HUES6 (cell line): Measurements from ENCODE around the gene GJB3.
"Not testable (repeated sequence)": the region's sequence is repeated elsewhere in the genome, so short reads cannot be mapped to it uniquely, and the experiment has no call there.

Experiments
- H3K27ac ChIP-seq: 2 replicates; pipeline ENCODE4 v1.7.0; 2013; ENCODE audit warnings: low read depth, mild to moderate bottlenecking, low read length, inconsistent platforms
- H3K27me3 ChIP-seq: 2 replicates; pipeline ENCODE4 v1.6.1; 2013; ENCODE audit warnings: low read length; ENCODE audit not compliant: control insufficient read depth, insufficient read depth
- H3K36me3 ChIP-seq: 2 replicates; pipeline ENCODE4 v1.6.1; 2013; ENCODE audit warnings: low read length; ENCODE audit not compliant: control insufficient read depth, insufficient read depth
- H3K4me1 ChIP-seq: 2 replicates; pipeline ENCODE4 v1.6.1; 2013; ENCODE audit warnings: low read length; ENCODE audit not compliant: control insufficient read depth, insufficient read depth
- H3K4me3 ChIP-seq: 2 replicates; pipeline ENCODE4 v1.5.1; 2013; ENCODE audit warnings: low read depth, low read length
- H3K9ac ChIP-seq: one replicate; pipeline ENCODE4 v1.6.1; 2013; ENCODE audit warnings: mild to moderate bottlenecking, low read length
- H3K9me3 ChIP-seq: 2 replicates; pipeline ENCODE4 v1.6.1; 2013; ENCODE audit warnings: low read depth, low read length; ENCODE audit not compliant: control insufficient read depth, insufficient read depth

Gene GJB3

DNA sequence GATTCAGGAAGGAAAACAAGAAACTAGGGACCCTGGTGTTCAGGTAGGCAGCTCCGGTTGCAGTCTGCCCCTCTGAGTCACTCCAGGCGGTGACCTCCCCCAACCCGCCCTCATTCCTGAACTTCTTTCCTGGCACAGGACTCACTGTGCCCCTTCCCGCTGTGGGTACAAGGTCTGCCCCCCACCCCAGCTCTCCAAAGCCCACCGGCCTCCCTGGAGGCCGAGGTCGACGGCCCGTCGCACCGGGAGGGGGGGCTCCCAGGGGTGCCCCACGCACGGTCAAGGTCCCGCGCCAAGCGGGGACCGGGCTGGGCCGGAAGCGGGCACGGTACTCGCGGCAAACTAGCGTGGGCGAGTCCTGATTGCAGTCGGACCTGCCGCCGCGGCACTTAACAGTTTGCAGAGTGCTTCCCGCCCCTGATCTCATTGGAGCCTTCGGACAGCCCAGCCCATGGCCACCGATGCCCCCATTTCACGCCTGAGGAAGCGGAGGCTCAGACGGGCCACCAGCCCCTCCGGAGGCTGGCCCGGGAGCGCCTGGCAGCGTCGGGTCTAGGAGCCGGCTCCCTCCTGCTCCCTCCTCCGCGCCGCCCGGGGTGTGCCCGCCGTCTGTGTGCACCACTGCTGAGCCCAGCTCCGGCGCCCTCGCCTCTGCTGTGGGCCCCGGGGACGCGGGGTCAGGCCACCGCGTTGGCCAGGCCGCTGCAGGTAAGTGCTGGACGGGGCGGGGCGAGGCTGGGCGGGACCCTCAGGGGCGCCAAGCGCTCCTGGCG, at the start of gene GJB3:
TSS of gene GJB3 (plus strand) at position 144 of the 773 bp plus-strand sequence. CDS start 3,549 bp downstream, outside the sequence.
- Histone ChIP-seq H3K9me3 (no peaks in the 10 kb centered on the region), H3K9ac (peak within 1 kb of the TSS; percentile 35), H3K36me3 (no peaks in the 10 kb centered on the region), H3K27ac (no peak within 1 kb of the TSS), H3K4me1 (peaks cover 4% of the 10 kb centered on the region; the same call in 1 of the 2 replicates), H3K4me3 (peak within 1 kb of the TSS; percentile 80), H3K27me3 (peaks cover 39% of the 10 kb centered on the region)

GRCh38 chr1:34732831-34733230, 48.2 kb upstream of the GJB3 start:
- not testable (repeated sequence) for H3K27ac ChIP-seq, H3K4me3 ChIP-seq, H3K9ac ChIP-seq, H3K9me3 ChIP-seq, H3K36me3 ChIP-seq, H3K27me3 ChIP-seq, H3K4me1 ChIP-seq

- H3K36me3 ChIP-seq: no peaks in the 10 kb centered on the region
- no peak overlapping the region for H3K27ac ChIP-seq
- peaks cover 4% of the 10 kb centered on the region; the same call in 1 of the 2 replicates for H3K27me3 ChIP-seq
- H3K4me1 ChIP-seq: peaks cover 16% of the 10 kb centered on the region
- H3K9ac ChIP-seq: no peak overlapping the region
- H3K4me3 ChIP-seq: no peak overlapping the region
- H3K9me3 ChIP-seq: no peaks in the 10 kb centered on the region
Observed at GRCh38 chr1:34736692-34737091, 44.3 kb upstream of the GJB3 start.

DNA sequence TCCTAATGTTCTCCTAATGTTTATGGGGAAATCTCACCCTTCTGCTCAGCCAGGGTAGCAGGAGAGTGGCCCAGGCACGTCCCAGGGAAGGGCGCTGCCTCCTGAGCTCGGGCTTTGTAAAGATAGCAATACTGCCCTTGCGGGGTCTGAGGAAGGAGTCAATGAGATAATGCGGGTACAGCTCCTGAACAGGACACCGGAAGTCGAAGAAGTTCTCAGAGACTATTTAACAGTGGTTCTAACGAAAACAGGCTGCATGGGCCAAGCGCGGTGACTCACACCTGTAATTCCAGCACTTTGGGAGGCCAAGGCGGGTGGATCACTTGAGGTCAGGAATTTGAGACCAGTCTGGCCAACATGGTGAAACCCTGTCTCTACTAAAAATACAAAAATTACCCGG, 43.8 kb upstream of the GJB3 start:
- not testable (repeated sequence) for H3K27me3 ChIP-seq, H3K9me3 ChIP-seq, H3K27ac ChIP-seq, H3K9ac ChIP-seq, H3K4me3 ChIP-seq, H3K36me3 ChIP-seq
- H3K4me1 ChIP-seq: peaks cover 16% of the 10 kb centered on the region

DNA sequence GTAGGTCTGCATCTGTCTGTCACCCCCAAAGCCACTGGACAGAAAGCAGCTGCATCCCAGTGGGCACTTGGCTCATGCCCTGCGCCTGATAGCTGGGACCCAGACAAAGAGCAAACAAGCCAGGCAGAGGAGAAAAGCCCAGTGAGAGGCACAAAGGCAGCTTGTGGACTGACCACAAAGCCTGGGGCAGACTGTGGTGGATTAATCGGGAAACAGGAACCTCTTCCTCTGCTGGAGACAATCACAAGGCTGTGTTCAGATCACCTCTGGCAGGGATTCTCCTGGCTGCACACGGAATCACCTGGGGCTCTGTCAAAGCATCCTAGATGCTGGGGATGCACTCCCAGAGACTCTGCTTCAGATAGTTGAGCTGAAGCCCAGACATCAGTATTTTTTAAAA, 41.4 kb upstream of the GJB3 start:
- no peaks in the 10 kb centered on the region for H3K9me3 ChIP-seq
- no peak overlapping the region for H3K9ac ChIP-seq
- no peak overlapping the region for H3K27ac ChIP-seq
- peaks cover 16% of the 10 kb centered on the region for H3K27me3 ChIP-seq
- H3K4me3 ChIP-seq: no peak overlapping the region
- H3K36me3 ChIP-seq: no peaks in the 10 kb centered on the region
- peaks cover 16% of the 10 kb centered on the region for H3K4me1 ChIP-seq

- no peak overlapping the region for H3K9ac ChIP-seq
- H3K27me3 ChIP-seq: peaks cover 16% of the 10 kb centered on the region
- no peaks in the 10 kb centered on the region for H3K9me3 ChIP-seq
Observed at GRCh38 chr1:34740161-34740868, 40.7 kb upstream of the GJB3 start.

DNA sequence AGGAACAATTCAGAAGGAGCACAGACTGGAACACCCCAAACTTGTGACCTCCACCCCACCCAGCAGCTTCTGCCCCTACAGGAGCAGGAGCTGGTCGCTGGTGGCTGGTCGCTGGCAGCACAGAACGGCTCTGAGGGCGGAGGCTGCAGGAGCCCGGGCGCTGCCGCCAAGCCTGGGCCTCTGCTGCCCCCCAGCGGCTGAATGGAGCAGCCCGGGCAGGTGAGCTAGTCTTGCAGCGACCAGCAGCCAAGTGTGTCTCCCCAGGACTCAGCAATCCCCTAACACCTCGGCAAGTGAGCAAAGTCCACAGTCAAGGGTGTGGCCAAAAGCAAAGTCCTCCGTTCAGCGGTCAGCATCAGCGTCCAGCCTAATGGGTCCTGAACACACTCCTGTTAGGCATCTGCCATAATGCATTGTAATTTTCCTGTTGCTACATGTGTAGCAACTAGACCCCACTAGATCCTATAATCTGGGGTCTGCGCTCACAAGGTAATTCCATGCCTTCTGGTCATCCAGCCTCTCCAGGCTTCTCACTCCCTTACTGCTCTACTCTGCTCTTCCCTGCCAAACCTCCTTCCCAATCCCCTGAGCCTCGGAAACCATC, 38.2 kb upstream of the GJB3 start:
- Histone ChIP-seq H3K27me3 (peaks cover 16% of the 10 kb centered on the region), H3K9ac (no peak overlapping the region), H3K36me3 (no peaks in the 10 kb centered on the region), H3K4me1 (peaks cover 16% of the 10 kb centered on the region), H3K27ac (no peak overlapping the region), H3K4me3 (no peak overlapping the region), H3K9me3 (no peaks in the 10 kb centered on the region)

More at GRCh38 chr1:34740161-34740868, 40.7 kb upstream of the GJB3 start:
- no peak overlapping the region for H3K4me3 ChIP-seq
- H3K4me1 ChIP-seq: peaks cover 16% of the 10 kb centered on the region
- no peaks in the 10 kb centered on the region for H3K36me3 ChIP-seq
- H3K27ac ChIP-seq: no peak overlapping the region

GRCh38 chr1:34743775-34744174, 37.2 kb upstream of the GJB3 start:
- H3K27me3 ChIP-seq: peaks cover 16% of the 10 kb centered on the region
- H3K4me1 ChIP-seq: peaks cover 14% of the 10 kb centered on the region
- H3K36me3 ChIP-seq: no peaks in the 10 kb centered on the region
- H3K4me3 ChIP-seq: no peak overlapping the region
- H3K9ac ChIP-seq: no peak overlapping the region
- no peak overlapping the region for H3K27ac ChIP-seq
- H3K9me3 ChIP-seq: no peaks in the 10 kb centered on the region

DNA sequence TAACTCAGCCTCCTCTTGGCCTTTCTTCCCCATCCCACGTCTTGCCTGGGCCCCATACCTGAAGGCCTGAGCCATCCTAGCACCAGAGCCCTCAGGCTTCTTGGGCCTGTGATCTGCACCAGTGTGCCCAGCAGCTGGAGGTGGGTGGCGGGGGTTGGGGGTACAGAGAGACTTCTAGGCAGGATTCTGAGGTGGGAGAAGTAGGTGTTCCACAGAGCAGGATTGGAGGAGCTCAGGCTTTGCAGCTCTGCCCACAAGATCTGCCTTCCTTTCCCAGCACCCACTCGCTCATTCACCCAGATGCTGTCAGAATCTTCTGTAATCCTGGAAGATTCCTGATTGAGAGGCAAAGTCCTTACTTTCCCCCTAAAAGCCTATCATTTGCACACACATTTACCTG, 36.2 kb upstream of the GJB3 start:
- Histone ChIP-seq H3K9me3 (no peaks in the 10 kb centered on the region), H3K4me3 (no peak overlapping the region), H3K27me3 (peaks cover 16% of the 10 kb centered on the region), H3K36me3 (no peaks in the 10 kb centered on the region), H3K27ac (no peak overlapping the region), H3K4me1 (peaks cover 9% of the 10 kb centered on the region), H3K9ac (no peak overlapping the region)

DNA sequence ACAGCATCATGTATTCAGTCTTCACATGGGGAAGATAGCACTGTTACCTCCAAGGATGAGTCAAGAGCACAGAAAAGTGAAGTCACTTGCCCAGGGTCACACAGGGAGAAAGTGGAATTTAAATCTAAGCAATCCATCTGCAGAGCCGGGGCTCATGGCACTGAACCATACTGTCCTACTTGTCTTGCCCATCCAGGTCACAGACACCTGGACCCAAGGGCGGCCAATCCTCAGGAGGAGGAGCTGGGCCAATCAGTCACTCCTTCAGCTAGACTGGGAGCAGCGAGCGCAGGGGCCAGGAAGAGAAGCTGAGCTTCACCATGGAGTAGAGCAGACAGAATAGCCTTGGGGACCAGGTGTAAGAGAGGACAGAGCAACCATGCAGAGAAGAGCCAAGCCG, 35.3 kb upstream of the GJB3 start:
- peaks cover 14% of the 10 kb centered on the region for H3K4me1 ChIP-seq
- peaks cover 16% of the 10 kb centered on the region for H3K27me3 ChIP-seq
- no peaks in the 10 kb centered on the region for H3K9me3 ChIP-seq
- no peak overlapping the region for H3K4me3 ChIP-seq
- H3K9ac ChIP-seq: no peak overlapping the region
- H3K27ac ChIP-seq: no peak overlapping the region
- H3K36me3 ChIP-seq: no peaks in the 10 kb centered on the region

- Histone ChIP-seq H3K36me3 (no peaks in the 10 kb centered on the region), H3K27me3 (peaks cover 16% of the 10 kb centered on the region)
Observed at GRCh38 chr1:34746101-34746500, 34.9 kb upstream of the GJB3 start.

More at GRCh38 chr1:34746101-34746500, 34.9 kb upstream of the GJB3 start:
- no peak overlapping the region for H3K27ac ChIP-seq
- no peaks in the 10 kb centered on the region for H3K9me3 ChIP-seq
- H3K4me1 ChIP-seq: peaks cover 15% of the 10 kb centered on the region
- H3K4me3 ChIP-seq: no peak overlapping the region
- no peak overlapping the region for H3K9ac ChIP-seq
